Erythroblast (primary cell): ENCODE measurements around the gene SAFB.

Source experiments
- DNase-seq, 2 experiments: peaks; one replicate each; lab custom pipeline; 2025; lab: John Stamatoyannopoulos, UW
- GATA1 ChIP-seq: IDR thresholded peaks from 2 replicates; pipeline ENCODE4 v1.6.1; 2011; ENCODE audit warnings: low read depth, mild to moderate bottlenecking, control low read depth, low read length, moderate library complexity
- POLR2A ChIP-seq: IDR thresholded peaks from 2 replicates; pipeline ENCODE4 v1.6.1; 2011; ENCODE audit warnings: mild to moderate bottlenecking, low read length

SAFB gene

DNA sequence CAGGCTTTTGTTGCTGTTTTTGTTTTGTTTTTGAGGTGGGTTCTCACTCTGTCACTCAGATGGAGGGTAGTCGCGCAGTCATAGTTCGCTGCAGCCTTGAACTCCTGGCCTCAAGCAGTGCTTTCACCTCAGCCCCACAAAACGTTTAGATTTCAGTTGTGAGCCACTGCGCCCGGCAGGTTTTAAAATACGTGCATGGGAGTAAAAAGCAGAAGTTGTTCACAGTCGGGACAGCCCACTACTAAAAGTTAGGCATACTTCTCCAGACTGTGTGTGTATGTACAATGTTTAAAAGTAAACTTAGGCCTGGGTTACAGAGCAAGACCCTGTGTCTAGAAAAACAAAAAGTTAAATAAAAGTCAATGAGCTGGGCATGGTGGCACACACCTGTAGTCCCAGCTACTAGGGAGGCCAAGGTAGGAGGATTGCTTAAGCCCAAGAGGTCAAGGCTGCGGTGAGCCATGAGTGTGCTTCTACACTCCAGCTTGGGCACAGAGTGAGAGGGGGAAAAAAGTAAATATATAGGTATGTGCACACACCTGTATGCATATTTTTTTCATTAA lies 6.1 kb downstream of the SAFB start:
- TF ChIP-seq GATA1 (no peak), POLR2A (no peak)
- DNase-seq: no peak

DNA sequence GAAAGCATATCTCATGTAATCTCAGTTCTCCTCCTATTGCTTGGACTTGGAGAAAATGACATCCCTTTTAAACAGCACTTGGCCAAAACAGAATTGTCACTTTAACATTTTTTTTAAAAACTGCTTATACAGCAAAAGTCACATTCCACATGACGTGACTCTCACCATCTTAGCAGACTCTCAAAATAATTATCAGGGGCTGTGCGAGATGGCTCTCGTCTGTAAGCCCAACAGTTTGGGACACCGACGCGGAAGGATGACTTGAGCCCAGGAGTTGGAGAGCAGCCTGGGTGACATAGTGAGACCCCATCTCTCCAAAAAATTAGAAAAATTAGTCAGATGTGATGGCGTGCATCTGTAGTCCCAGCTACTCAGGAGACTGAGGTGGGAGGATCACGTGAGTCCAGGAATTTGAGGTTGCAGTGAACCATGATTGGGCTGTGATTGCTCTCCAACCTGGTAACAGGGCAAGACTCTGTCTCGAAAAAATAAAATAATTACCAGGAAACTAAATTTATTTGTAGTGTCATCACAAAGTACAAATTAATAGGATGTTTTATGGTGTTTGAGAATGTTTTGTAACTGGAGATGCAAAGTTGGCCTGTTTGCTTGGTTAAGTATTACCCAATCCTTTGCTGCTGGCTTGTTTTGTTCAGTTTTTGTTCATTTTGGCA lies 8.8 kb downstream of the SAFB start:
- TF ChIP-seq GATA1: no peak
- DNase-seq: no peak

GRCh38 chr19:5632241-5632612 lies 9.3 kb downstream of the SAFB start:
- TF ChIP-seq POLR2A (no peak), GATA1 (no peak)
- no peak for DNase-seq

- no peak for DNase-seq
- TF ChIP-seq POLR2A: no peak
Measured at GRCh38 chr19:5632657-5633056, 9.8 kb downstream of the SAFB start.

- DNase-seq: no peak
- no peak for TF ChIP-seq GATA1
- TF ChIP-seq POLR2A: no peak
Measured at GRCh38 chr19:5635427-5635826, 12.5 kb downstream of the SAFB start.

DNA sequence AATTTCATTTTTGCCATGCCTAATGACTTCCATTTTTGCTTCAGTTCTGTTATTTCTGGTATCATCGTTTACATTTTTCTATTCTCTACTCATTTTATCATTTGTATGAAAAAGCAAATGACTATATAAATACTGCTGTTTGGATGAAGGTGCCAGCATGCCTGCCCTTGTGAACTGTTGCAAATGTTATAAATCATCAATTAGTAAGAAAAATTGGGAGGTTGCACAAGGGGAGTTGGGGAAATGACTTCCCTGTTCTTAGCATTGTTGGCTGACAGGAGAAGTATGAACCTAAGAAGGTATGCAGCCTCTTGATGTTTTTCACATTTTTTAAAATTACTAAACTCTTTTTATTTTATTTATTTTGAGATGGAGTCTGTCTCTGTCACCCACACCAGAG lies 15.1 kb downstream of the SAFB start:
- no peak for DNase-seq

GRCh38 chr19:5641171-5641570 lies 18.3 kb downstream of the SAFB start:
- no peak for DNase-seq
- TF ChIP-seq POLR2A (no peak), GATA1 (no peak)

More for the DNA sequence above, 15.1 kb downstream of the SAFB start:
- TF ChIP-seq POLR2A (no peak), GATA1 (no peak)

GRCh38 chr19:5642204-5642603 lies 19.3 kb downstream of the SAFB start:
- DNase-seq: no peak

DNA sequence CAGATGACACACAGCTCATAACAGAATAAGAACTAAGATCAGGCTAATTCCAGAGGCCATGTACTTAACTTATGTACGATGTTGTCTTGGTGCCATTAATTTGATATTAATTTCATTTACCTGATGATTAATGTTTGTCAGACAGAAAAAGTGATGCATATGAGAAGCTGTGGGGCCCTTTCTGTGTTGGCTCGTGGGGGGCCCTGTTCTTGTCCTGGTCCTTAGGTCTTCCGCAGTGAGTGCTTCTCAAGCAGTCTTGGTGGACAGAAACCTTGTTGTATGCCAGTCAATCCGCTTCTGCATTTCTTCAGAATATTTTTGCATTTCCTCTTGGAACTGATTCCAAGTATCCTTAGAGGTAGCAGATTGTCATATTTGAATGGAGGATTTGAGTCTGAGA lies 20.2 kb downstream of the SAFB start:
- TF ChIP-seq GATA1: no peak
- TF ChIP-seq POLR2A: no peak
- no peak for DNase-seq

More at GRCh38 chr19:5642204-5642603, 19.3 kb downstream of the SAFB start:
- no peak for TF ChIP-seq GATA1

DNA sequence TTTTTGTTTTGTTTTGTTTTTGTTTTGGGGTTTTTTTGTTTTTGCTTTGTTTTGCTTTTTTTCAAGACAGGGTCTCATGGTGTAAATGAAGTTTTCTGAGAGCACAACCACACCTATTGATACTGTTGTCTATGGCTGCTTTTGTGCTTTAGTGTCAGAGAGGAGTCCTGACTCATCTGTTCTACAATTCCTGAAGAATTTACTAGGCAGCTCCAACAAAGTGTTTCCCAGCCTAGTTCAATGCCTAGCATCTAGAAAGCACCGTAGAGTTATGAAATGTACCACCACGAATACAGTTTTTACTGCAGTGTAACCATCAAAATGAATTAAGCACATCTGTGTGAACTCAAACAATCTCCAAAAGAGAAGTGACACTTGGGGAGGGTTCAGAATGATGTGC lies 21.2 kb downstream of the SAFB start:
- no peak for TF ChIP-seq POLR2A
- TF ChIP-seq GATA1: no peak
- no peak for DNase-seq

DNA sequence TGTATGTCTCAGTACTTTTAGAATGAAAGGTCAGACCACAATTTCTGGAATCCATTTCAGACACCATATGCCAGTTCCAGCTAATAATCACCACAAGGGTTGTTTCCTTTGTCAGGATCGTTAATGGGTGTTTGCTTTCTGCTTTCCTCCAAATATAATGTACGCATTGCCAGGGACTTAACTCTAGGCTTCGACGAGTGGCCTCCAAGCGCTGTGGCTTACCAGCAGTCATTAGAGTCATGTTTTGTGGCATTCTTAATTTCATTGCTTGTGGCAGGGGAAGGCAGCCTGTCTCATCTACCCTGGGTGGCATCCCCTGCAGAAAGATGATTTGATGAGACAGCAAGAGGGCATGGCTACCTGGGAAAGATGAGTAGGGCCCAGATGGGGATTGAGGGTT lies 22.5 kb downstream of the SAFB start:
- DNase-seq: no peak

DNA sequence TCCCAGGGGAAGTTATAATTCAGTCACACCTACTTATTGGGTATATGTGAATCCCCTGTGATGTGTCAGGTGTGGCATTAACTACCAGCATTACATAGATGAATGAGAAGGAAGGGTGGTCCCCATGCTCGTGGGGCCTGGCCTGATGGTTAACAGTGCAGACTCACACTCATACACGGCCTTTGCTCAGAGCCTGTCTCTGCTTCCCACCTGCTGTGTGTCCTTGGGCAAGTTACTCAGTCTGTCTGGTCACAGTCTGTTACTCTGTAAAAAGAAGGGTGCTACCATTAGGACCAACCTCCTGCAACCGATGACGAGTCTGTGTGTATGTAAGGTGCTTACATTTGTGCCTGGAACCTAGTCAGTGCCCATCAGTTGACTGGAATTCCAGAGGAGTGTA lies 23.8 kb downstream of the SAFB start:
- no peak for TF ChIP-seq GATA1
- no peak for TF ChIP-seq POLR2A
- no peak for DNase-seq

More for the DNA sequence above, 22.5 kb downstream of the SAFB start:
- TF ChIP-seq POLR2A: no peak
- TF ChIP-seq GATA1: no peak

DNA sequence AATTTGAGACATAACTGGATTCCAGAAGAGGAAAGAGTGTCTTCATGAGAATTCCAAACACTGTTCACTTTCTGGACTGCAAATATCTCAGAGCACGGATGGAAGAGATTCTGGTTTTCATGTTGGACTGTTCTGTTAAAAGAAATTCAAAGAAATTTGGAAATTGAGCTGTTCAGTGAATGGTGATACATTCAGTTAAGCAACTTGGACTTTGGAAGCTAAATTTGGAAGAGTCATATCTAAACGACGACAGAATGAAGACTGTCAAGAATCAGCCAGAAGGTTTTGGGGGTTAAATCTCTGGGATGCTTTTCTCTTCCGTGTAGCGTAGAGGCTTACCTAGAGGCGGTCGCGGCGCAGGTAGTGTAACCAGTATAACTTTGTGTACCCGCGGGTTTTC lies 25.6 kb downstream of the SAFB start:
- TF ChIP-seq GATA1 (no peak), POLR2A (no peak)
- DNase-seq: no peak

DNA sequence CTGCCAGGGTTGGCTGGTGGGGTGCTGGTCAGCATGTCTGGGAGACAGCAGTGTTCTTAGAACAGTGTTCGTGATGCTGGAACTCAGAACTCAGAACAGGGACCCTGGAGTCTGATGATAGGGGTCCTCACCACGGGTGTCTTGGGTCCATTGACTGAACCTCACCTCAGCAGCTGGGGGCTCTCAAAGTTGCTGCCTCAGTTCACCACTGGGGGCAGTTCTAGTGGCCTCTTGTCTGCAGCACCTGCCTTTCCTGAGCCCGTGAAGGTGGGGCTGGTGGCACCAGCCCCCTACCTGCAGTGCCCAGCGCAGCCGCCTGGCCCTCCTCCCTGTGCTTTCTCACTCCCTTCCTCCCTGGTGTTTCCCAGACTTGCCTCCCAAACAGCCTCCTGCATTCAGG lies 28.5 kb downstream of the SAFB start:
- TF ChIP-seq GATA1 (no peak), POLR2A (no peak)
- no peak for DNase-seq

DNA sequence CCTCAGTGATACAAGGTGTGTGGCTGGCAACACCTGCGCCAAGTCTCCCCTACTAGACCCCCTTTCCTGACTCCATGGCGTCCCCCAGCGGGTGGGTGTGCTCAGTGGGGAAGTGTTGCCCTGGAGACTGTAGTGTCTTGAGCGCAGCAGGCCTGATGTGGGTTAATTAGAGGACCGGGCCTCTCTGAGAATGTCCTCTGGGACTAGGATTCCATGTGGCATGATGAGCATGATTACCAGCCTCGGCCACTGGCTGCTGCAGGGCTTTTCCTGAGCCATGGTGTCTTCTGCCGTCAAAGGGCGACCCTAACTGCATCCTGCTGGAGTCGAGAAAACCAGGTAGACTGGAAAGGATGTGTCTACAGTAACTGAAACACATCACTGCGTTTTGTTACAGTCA lies 29.4 kb downstream of the SAFB start:
- TF ChIP-seq POLR2A (no peak), GATA1 (no peak)
- DNase-seq: no peak
